OCI-LY1 (cell line): ENCODE results near the gene AP3S1.
"Not testable (repeated sequence)": the region's sequence is repeated elsewhere in the genome, so short reads cannot be mapped to it uniquely, and the experiment has no call there.

Source experiments
- H2AFZ ChIP-seq: fragments of 200-600 bp; sonication (generic), shearing (Covaris generic); 2 replicates; pipeline ENCODE4 v1.6.0; 2014; ENCODE audit warnings: antibody characterized with exemption, mild to moderate bottlenecking, low read length
- H3F3A ChIP-seq: fragments of 200-600 bp; sonication (generic), shearing (Covaris generic); 2 replicates; pipeline ENCODE4 v1.6.0; 2014; ENCODE audit warnings: mild to moderate bottlenecking, antibody characterized with exemption, low read length, moderate library complexity; ENCODE audit not compliant: insufficient read depth
- H3K27ac ChIP-seq: fragments of 200-600 bp; sonication (generic); 2 replicates; pipeline ENCODE4 v1.5.1; 2014; ENCODE audit warnings: low read length, mixed run types, mild to moderate bottlenecking, low read depth; ENCODE audit not compliant: poor library complexity, severe bottlenecking
- H3K27me3 ChIP-seq: fragments of 200-600 bp; sonication (generic); 2 replicates; pipeline ENCODE4 v1.6.0; 2014; ENCODE audit warnings: antibody characterized with exemption, mild to moderate bottlenecking, low read length, moderate library complexity; ENCODE audit not compliant: insufficient read depth
- H3K36me3 ChIP-seq: fragments of 200-600 bp; sonication (generic); 2 replicates; pipeline ENCODE4 v1.6.1; 2014; ENCODE audit warnings: mild to moderate bottlenecking, antibody characterized with exemption, low read length, moderate library complexity, mixed read lengths; ENCODE audit not compliant: insufficient read depth
- H3K4me1 ChIP-seq: fragments of 200-600 bp; sonication (generic); 2 replicates; pipeline ENCODE4 v1.5.1; 2014; ENCODE audit warnings: mild to moderate bottlenecking, low read length, moderate library complexity; ENCODE audit not compliant: insufficient read depth, severe bottlenecking
- H3K4me2 ChIP-seq: fragments of 200-600 bp; sonication (generic), shearing (Covaris generic); 2 replicates; pipeline ENCODE4 v1.6.1; 2014; ENCODE audit warnings: low read length
- H3K4me3 ChIP-seq: fragments of 200-600 bp; sonication (generic); 2 replicates; pipeline ENCODE4 v1.5.1; 2014; ENCODE audit warnings: low read length, low read depth, mild to moderate bottlenecking, mixed read lengths; ENCODE audit not compliant: poor library complexity, severe bottlenecking
- H3K79me2 ChIP-seq: fragments of 200-600 bp; shearing (Covaris generic); 2 replicates; pipeline ENCODE4 v1.6.1; 2016; ENCODE audit warnings: mixed run types, low read length, mixed read lengths; ENCODE audit not compliant: insufficient read depth
- H3K9ac ChIP-seq: fragments of 200-600 bp; sonication (generic), shearing (Covaris generic); 2 replicates; pipeline ENCODE4 v1.6.1; 2014; ENCODE audit warnings: mild to moderate bottlenecking, low read length, mixed read lengths
- H3K9me2 ChIP-seq: fragments of 200-600 bp; sonication (generic), shearing (Covaris generic); 2 replicates; pipeline ENCODE4 v1.6.1; 2014; ENCODE audit warnings: low read depth, mild to moderate bottlenecking, low read length, mixed read lengths
- H3K9me3 ChIP-seq: fragments of 200-600 bp; shearing (Covaris generic); 2 replicates; pipeline ENCODE4 v1.6.1; 2014; ENCODE audit warnings: low read length, mixed read lengths
- H4K20me1 ChIP-seq: fragments of 200-600 bp; sonication (generic), shearing (Covaris generic); 2 replicates; pipeline ENCODE4 v1.6.0; 2016; ENCODE audit warnings: mild to moderate bottlenecking, low read length; ENCODE audit not compliant: insufficient read depth
- CTCF ChIP-seq: fragments of 200-600 bp; sonication (generic), shearing (Covaris generic); IDR thresholded peaks from 2 replicates; pipeline ENCODE4 v1.5.1; 2017; ENCODE audit warnings: mild to moderate bottlenecking, antibody characterized with exemption, low read length, moderate library complexity, mixed read lengths
- EZH2 ChIP-seq: fragments of 200-600 bp; sonication (generic), shearing (Covaris generic); IDR thresholded peaks from 2 replicates; pipeline ENCODE4 v1.8.0; 2017; ENCODE audit warnings: borderline replicate concordance, mixed run types, mild to moderate bottlenecking, antibody characterized with exemption, low read length, moderate library complexity, mixed read lengths

AP3S1 gene

GRCh38 chr5:115875447-115875846, 33.7 kb downstream of the AP3S1 start:
- Histone ChIP-seq H3K4me2 (no peak overlapping the region), H3K79me2 (no peaks in the 10 kb centered on the region), H3K36me3 (peaks cover 17% of the 10 kb centered on the region), H3K27ac (no peak overlapping the region), H4K20me1 (no peaks in the 10 kb centered on the region), H3F3A (no peaks in the 10 kb centered on the region), H3K9me2 (no peaks in the 10 kb centered on the region), H3K4me1 (no peaks in the 10 kb centered on the region), H3K9ac (no peak overlapping the region), H3K4me3 (no peak overlapping the region), H3K9me3 (no peaks in the 10 kb centered on the region), H2AFZ (no peak overlapping the region), H3K27me3 (no peaks in the 10 kb centered on the region)
- no peak for TF ChIP-seq CTCF
- TF ChIP-seq EZH2, result no peak

- not testable (repeated sequence) for H3K4me1 ChIP-seq, H3K9me2 ChIP-seq, H2AFZ ChIP-seq, H4K20me1 ChIP-seq, H3K36me3 ChIP-seq, H3K79me2 ChIP-seq, H3F3A ChIP-seq, H3K27me3 ChIP-seq, H3K9ac ChIP-seq, H3K9me3 ChIP-seq, H3K4me2 ChIP-seq, H3K4me3 ChIP-seq, H3K27ac ChIP-seq
Observed at GRCh38 chr5:115877342-115877741, 35.6 kb downstream of the AP3S1 start.

GRCh38 chr5:115882434-115882833, 40.7 kb downstream of the AP3S1 start:
- H2AFZ ChIP-seq, H3F3A ChIP-seq, H3K9me3 ChIP-seq, H3K4me3 ChIP-seq, H3K9ac ChIP-seq, H3K4me1 ChIP-seq, H3K9me2 ChIP-seq, H3K36me3 ChIP-seq, H3K27ac ChIP-seq, H4K20me1 ChIP-seq, H3K79me2 ChIP-seq, H3K4me2 ChIP-seq, H3K27me3 ChIP-seq: not testable (repeated sequence)

GRCh38 chr5:115884704-115885103, 43.0 kb downstream of the AP3S1 start:
- H4K20me1 ChIP-seq, result no peaks in the 10 kb centered on the region
- H3K27ac ChIP-seq, result no peak overlapping the region

GRCh38 chr5:115885208-115885607, 43.5 kb downstream of the AP3S1 start:
- not testable (repeated sequence) for H3K27ac ChIP-seq, H3K79me2 ChIP-seq

More at GRCh38 chr5:115884704-115885103, 43.0 kb downstream of the AP3S1 start:
- H3K27me3 ChIP-seq, result no peaks in the 10 kb centered on the region
- no peak overlapping the region for H3K4me2 ChIP-seq
- no peaks in the 10 kb centered on the region for H3F3A ChIP-seq
- no peaks in the 10 kb centered on the region for H3K79me2 ChIP-seq
- no peak overlapping the region for H3K4me3 ChIP-seq
- no peaks in the 10 kb centered on the region for H3K9me3 ChIP-seq
- H3K9ac ChIP-seq, result no peak overlapping the region
- TF ChIP-seq EZH2, result no peak
- no peak for TF ChIP-seq CTCF
- H3K36me3 ChIP-seq, result no peaks in the 10 kb centered on the region
- H3K4me1 ChIP-seq, result no peaks in the 10 kb centered on the region
- no peaks in the 10 kb centered on the region for H3K9me2 ChIP-seq
- H2AFZ ChIP-seq, result no peak overlapping the region

More at GRCh38 chr5:115885208-115885607, 43.5 kb downstream of the AP3S1 start:
- H3K4me1 ChIP-seq, H3K9me2 ChIP-seq, H2AFZ ChIP-seq, H3K27me3 ChIP-seq, H3K9me3 ChIP-seq, H3K4me3 ChIP-seq, H4K20me1 ChIP-seq, H3F3A ChIP-seq, H3K9ac ChIP-seq, H3K36me3 ChIP-seq, H3K4me2 ChIP-seq: not testable (repeated sequence)
